MM.1S (cell line): Measurements from ENCODE around the gene FCER1G.

ENCODE experiments used
- CTCF ChIP-seq: fragments of 300-600 bp; sonication (generic); IDR thresholded peaks from 2 replicates; pipeline ENCODE4 v1.5.1; 2016; ENCODE audit warnings: antibody characterized with exemption, low read length, mixed read lengths
- EZH2 ChIP-seq: fragments of 300-600 bp; sonication (generic); optimal IDR thresholded peaks from 2 replicates; pipeline ENCODE3; 2017; ENCODE audit warnings: low read depth, mild to moderate bottlenecking, antibody characterized with exemption, low read length, mixed read lengths
- EZH2phosphoT487 ChIP-seq: fragments of 300-600 bp; sonication (generic); IDR thresholded peaks from 2 replicates; pipeline ENCODE4 v1.6.1; 2018; ENCODE audit warnings: antibody characterized with exemption, low read length

DNA sequence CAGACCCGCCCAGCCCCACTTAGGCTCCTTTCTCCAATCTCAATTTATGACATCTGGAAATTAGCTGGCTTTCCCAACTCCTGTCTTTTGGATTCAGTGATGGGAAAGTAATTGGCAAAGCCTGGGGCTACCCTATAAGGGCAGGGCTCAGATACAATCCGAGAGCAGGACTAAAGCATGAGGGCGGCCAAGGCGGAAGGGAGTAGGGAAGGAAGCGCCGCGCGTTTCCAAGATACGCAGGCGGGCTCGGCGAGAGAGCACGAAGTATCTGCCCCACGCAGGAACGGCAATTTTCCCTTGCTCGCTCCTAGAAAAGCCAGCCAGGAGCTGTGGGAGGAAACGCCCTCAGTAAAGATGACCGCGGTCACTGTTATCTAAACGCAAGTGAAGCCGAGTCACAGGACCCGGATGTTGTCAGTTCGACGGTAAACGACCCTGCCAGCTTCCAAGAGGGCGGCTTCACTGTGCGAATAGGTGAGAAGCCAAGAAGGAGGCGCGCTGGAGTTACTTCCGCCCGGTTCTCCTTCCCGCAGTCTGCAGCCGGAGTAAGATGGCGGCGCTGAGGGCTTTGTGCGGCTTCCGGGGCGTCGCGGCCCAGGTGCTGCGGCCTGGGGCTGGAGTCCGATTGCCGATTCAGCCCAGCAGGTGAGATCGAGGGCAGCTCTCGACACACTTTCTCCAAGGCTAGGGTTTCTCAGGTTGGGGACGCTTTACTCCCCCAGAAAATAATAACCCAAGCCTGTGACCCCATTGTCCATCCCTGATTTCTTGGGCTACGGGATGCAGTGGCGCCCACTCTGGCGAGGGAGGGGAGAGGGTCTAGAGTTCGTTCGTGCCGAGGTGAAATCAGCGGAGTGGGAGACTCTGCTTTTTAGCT, 13.0 kb upstream of the FCER1G start, which contains the start of gene NDUFS2:
- peak; percentile 43 for TF ChIP-seq CTCF
- no peak for TF ChIP-seq EZH2phosphoT487
- TF ChIP-seq EZH2, result no peak
